HG03442 (cell line): ENCODE data around the gene CREM.

Source experiments
- ATAC-seq: cut with Tn5 transposase; IDR thresholded peaks from one replicate; pipeline ENCODE4 v1.9.1; 2021; ENCODE audit warnings: mild to moderate bottlenecking, moderate library complexity; ENCODE audit not compliant: unreplicated experiment

Gene CREM

GRCh38 chr10:35262436-35262835 is 135.8 kb downstream of the CREM start:
- ATAC-seq = no peak
